NCI-H510A (cell line): ENCODE measurements around the gene PHPT1.

Experiments used
- DNase-seq: peaks from one replicate; lab custom pipeline; 2025; lab: John Stamatoyannopoulos, UW

Gene PHPT1

DNA sequence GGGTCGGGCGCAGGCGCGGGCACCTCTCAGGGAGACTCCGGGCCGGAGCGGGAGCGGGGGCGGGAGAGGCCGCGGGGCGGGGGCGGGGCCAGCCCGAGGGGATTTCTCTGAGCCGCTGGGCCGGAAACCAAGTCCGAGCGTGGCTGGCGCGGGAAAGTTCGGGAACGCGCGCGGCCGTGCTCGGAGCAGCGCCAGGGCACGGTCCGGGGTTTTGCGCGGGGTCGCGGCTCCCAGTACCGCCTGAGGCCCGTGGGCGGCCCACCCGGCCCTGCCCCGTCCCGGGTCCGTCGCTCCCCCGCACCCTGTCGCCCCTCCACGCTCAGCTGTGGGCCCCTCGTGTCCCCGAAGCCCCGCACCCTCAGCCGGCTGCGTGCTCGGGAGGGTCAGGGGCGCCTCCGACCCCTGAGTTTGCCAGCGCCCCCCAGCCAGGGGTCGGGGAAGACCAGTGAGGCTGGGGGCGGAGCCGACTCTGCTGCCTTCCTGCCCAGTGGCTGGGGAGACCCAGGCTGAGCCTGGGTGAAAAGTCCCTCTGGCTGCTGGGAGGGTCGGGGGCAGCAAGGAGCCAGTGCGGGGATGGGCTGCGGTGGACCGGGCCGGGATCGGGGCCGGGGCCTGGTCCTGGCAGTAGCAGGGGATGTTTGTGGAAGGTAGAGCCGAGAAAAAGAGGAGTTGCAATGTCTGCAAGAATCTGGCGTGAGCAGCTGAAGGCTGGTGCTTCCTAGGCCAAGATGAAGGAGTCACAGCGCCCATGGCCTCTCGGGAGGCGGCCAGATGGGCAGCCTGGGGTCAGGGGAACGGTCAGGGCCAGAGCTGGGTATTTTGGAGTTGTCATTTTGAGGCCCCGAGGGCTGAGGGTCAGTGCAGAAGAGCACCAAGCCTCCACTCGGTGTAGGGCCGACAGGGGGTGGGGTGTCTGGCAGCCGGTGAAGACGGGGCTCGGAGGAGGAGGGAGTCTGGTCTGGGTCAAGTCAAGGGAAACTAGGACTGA, 37.7 kb downstream of the PHPT1 start:
- DNase-seq = no peak

DNA sequence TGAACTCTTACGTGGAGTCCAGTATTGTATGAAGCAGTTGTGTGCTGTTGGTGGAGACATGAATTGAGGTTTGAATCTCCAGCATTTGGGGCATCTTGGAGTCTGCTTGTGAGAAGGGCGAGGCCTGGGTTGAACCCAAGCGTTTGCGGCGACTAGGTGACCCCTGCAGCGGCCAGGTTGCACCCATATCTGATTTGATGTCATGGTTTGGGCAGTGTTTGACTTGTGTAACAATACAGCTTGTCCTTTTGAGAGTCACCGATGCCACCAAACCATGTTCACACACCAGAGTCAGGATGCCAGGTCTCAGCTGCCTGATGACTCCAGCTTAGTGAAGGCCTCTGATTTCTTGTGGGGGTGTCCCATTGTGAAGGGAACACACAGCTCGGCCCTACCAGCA, 39.2 kb downstream of the PHPT1 start:
- DNase-seq = no peak

DNA sequence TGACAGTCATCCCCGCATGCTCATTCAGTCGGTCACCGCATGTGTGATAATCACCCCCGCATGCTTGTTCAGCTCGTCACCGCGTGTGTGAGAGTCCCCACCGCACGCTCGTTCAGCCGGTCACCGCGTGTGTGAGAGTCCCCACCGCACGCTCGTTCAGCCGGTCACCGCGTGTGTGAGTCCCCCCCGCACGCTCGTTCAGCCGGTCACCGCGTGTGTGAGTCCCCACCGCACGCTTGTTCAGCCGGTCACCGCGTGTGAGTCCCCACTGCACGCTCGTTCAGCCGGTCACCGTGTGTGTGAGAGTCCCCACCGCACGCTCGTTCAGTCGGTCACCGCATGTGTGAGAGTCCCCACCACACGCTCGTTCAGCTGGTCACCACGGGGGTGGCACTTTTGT, 40.6 kb downstream of the PHPT1 start:
- no peak for DNase-seq

DNA sequence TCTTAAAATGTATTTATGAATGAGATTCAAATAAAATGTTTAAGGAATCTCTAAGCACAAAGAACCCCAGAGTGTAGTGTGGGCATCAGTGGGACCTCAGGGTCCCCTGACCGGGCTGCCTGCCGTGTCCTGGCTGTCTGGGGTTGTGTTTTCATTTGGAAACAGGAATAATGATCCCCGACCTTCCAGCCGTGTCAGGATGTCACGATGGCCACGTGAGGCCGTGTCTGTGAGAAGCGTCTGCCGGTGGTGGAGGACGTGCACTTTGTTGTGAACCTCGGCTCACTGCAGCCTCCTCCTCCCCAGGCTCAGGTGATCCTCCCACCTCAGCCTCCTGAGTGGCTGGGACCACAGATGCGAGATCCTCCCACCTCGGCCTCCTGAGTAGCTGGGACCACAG, 41.5 kb downstream of the PHPT1 start:
- no peak for DNase-seq

DNA sequence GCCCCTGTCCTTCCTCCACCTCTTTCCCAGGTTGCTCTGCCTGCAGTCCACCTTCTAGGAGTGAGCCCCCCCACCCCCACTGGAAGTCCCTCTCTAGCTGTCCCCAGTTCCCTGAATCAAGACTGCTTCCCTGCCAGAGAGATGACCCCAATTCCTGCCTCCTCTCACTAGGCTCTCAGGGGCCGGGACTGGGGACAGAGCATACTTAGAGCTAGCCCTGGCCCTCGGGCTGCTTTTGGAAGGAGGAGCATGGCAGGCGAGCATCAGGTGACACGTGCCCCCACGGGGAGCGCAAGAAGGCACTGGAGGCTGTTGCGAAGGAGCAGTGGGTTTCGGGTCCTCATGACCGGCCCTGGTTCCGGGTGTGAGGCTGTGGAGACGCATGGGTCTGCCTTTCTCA, 46.8 kb downstream of the PHPT1 start:
- no peak for DNase-seq

DNA sequence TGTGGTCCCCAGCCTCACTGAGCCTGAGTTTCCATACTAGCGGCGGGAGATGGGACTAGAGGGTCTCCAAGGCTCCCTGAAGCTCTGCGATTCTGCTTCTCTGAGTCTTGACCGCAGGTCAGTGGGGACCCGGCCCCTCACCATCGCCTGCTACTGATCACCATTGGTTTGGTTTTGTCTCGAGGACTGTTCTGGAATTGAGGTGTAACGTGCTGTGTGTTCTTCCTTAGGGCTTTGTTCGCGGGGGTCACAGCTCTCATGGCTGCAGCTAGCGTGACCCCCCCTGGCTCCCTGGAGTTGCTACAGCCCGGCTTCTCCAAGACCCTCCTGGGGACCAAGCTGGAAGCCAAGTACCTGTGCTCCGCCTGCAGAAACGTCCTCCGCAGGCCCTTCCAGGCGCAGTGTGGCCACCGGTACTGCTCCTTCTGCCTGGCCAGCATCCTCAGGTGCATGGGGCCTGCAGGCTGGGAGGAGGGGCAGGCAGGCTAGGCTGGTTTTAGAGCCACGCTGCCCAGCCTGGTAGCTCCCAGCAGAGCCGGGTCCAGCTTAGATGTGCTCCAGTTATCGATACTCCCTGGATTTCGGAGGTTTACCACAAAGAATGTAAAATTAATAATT, 49.4 kb downstream of the PHPT1 start:
- no peak for DNase-seq

DNA sequence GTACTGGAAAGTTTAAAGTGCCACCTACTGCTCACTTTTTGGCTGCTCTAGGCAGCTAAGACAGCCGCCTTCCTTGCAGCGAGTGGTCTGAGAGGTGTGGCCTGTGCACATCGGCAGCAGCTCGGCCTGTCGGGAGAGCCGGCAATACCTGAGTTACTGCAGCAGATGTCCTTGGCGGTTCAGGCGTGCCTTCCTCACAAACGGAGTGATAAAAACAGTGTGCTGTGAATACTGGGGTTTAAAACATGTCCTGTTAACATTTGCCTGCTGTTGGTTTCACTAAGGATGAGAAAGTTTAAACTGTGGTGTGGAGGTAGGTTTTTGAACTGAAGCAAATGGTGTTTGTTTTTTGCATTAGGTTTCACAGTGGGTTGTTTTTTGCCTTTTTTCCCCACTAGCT, 50.0 kb downstream of the PHPT1 start:
- DNase-seq = no peak

DNA sequence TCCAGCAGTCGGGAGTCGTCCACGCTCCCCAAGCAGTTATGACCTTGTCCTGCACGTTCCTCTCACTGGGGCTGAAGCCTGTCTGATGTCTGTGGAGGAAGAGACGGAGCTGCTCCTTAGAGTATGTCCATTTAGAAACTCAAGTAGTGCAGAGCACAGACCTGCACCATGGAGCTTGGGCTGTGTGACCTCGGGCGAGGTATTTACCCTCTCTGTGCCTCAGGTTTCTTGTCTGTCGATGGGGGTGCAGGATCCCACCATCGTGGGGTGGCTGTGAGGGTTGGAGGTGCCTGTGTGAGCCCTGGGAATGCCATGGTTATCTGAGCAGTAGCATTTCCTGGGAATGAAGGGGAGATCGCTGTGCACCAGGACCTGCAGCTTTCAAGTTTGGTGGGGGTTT, 51.3 kb downstream of the PHPT1 start:
- no peak for DNase-seq
